ENCODE results near the gene E2F4.

The E2F4 gene

GRCh38 chr16:67211674-67212073 is 19.7 kb downstream of the E2F4 start:
- no peak for DNase-seq

- no peak for DNase-seq
Observed at GRCh38 chr16:67212766-67213165, 20.8 kb downstream of the E2F4 start.

- no peak for DNase-seq
Observed at GRCh38 chr16:67213197-67214019, 21.5 kb downstream of the E2F4 start.

- no peak for DNase-seq
Observed at GRCh38 chr16:67215706-67216105, 23.8 kb downstream of the E2F4 start.

GRCh38 chr16:67216612-67217490 is 24.9 kb downstream of the E2F4 start:
- DNase-seq: no peak

- DNase-seq: no peak
Observed at GRCh38 chr16:67223992-67224391, 32.0 kb downstream of the E2F4 start.

- no peak for DNase-seq
Observed at GRCh38 chr16:67226295-67226803, 34.4 kb downstream of the E2F4 start.

GRCh38 chr16:67226804-67227566 is 35.0 kb downstream of the E2F4 start, which contains the start of gene TMEM208:
Gene TMEM208 (plus strand): TSS chr16:67227130. CDS start chr16:67227219, 89 bp downstream.
- DNase-seq: peak; percentile 81

GRCh38 chr16:67227567-67227921 is 35.6 kb downstream of the E2F4 start:
- DNase-seq: no peak

GRCh38 chr16:67228034-67228785 is 36.3 kb downstream of the E2F4 start:
- no peak for DNase-seq

GRCh38 chr16:67228905-67229304 is 37.0 kb downstream of the E2F4 start:
- DNase-seq: no peak

- no peak for DNase-seq
Observed at GRCh38 chr16:67229906-67230808, 38.2 kb downstream of the E2F4 start.

GRCh38 chr16:67230809-67231660 is 39.1 kb downstream of the E2F4 start:
- no peak for DNase-seq

- DNase-seq: no peak
Observed at GRCh38 chr16:67233596-67233995, 41.6 kb downstream of the E2F4 start.

- no peak for DNase-seq
Observed at GRCh38 chr16:67234180-67234597, 42.2 kb downstream of the E2F4 start.

- DNase-seq: no peak
Observed at GRCh38 chr16:67235816-67236562, 44.0 kb downstream of the E2F4 start.

GRCh38 chr16:67236563-67237395 is 44.8 kb downstream of the E2F4 start:
- no peak for DNase-seq
